ENCODE data around the gene BHMT. TPM values are rescaled to one million over a fixed set of nuclear protein-coding genes. Genes with fewer than 3 reads are reported as not detected.

The BHMT gene
- total RNA-seq: under 0.01 and 0.86 TPM in 2 replicates

- H3K4me3 ChIP-seq (ENCODE audit: low read depth, low read length): no peak within 1 kb of the TSS
- no peak for DNase-seq (ENCODE audit: low read depth)
- TF ChIP-seq CTCF (IDR thresholded peaks at IDR 0.05; ENCODE audit: insufficient read depth, low read depth, low read length): no peak
Measured at GRCh38 chr5:79111387-79111959, at the start of gene BHMT. Gene BHMT, plus strand, starts transcription at chr5:79111809. Its CDS starts 77 bp downstream, at chr5:79111886.

- no peak overlapping the region for H3K4me3 ChIP-seq (ENCODE audit: low read depth, low read length)
- TF ChIP-seq CTCF (IDR thresholded peaks at IDR 0.05; ENCODE audit: insufficient read depth, low read depth, low read length): no peak
- no peak for DNase-seq (ENCODE audit: low read depth)
Measured at GRCh38 chr5:79062436-79062835, 49.2 kb upstream of the BHMT start.

GRCh38 chr5:79069488-79070349, 41.9 kb upstream of the BHMT start, which contains the start of the genes BHMT2 and DMGDH:
Gene BHMT2, plus strand, starts transcription at chr5:79069767. Its CDS starts 16 bp downstream, at chr5:79069783.
Gene DMGDH, minus strand, starts transcription at chr5:79069674. Its CDS starts 54 bp downstream, at chr5:79069620.
- peak within 1 kb of the TSS; percentile 45 for H3K4me3 ChIP-seq (ENCODE audit: low read depth, low read length)
- peak; percentile 33 for DNase-seq (ENCODE audit: low read depth)
- TF ChIP-seq CTCF (IDR thresholded peaks at IDR 0.05; ENCODE audit: insufficient read depth, low read depth, low read length): no peak

- peak overlapping the region; percentile 45 for H3K4me3 ChIP-seq (ENCODE audit: low read depth, low read length)
- no peak for TF ChIP-seq CTCF (IDR thresholded peaks at IDR 0.05; ENCODE audit: insufficient read depth, low read depth, low read length)
- peak; percentile 60 for DNase-seq (ENCODE audit: low read depth)
Measured at GRCh38 chr5:79070350-79070667, 41.3 kb upstream of the BHMT start.

- peak; percentile 66 for DNase-seq (ENCODE audit: low read depth)
- TF ChIP-seq CTCF (IDR thresholded peaks at IDR 0.05; ENCODE audit: insufficient read depth, low read depth, low read length): no peak
- H3K4me3 ChIP-seq (ENCODE audit: low read depth, low read length): no peak overlapping the region
Measured at GRCh38 chr5:79074641-79075040, 37.0 kb upstream of the BHMT start.

- no peak for TF ChIP-seq CTCF (IDR thresholded peaks at IDR 0.05; ENCODE audit: insufficient read depth, low read depth, low read length)
- H3K4me3 ChIP-seq (ENCODE audit: low read depth, low read length): no peak overlapping the region
- DNase-seq (ENCODE audit: low read depth): no peak
Measured at GRCh38 chr5:79075646-79076426, 35.8 kb upstream of the BHMT start.
